Thoracic aorta (tissue), 2 donors: Measurements from ENCODE around the gene RIMBP2. TPM values are rescaled to one million over a fixed set of nuclear protein-coding genes. Genes with fewer than 3 reads are reported as not detected.

Source experiments
- ATAC-seq: fragments of 150-250 bp; one replicate; pipeline ENCODE4 v1.8.0; 2017; ENCODE audit warnings: low read depth; ENCODE audit not compliant: insufficient number of reproducible peaks, low FRiP score
- DNase-seq: peaks from one replicate; pipeline ENCODE4 v3.0.0-alpha.2; 2020; ENCODE audit warnings: low spot score
- H3K27ac ChIP-seq, 2 donors: fragments of 200-600 bp; sonication (generic); 1 replicate in 1 of 2; 2 replicates in 1 of 2; pipeline ENCODE4 v1.5.1; 2016; ENCODE audit warnings: mild to moderate bottlenecking in 2 of 2, moderate library complexity in 2 of 2
- H3K27me3 ChIP-seq: fragments of 200-600 bp; sonication (generic); replicated peaks from 2 replicates; pipeline ENCODE4 v1.6.0; 2016; ENCODE audit warnings: mild to moderate bottlenecking; ENCODE audit not compliant: insufficient read depth
- H3K36me3 ChIP-seq: fragments of 200-600 bp; sonication (generic); one replicate; pipeline ENCODE4 v1.5.1; 2016
- H3K4me1 ChIP-seq, 2 donors: fragments of 200-600 bp; sonication (generic); 1 replicate in 1 of 2; 2 replicates in 1 of 2; pipeline versions ENCODE4 v1.5.1 to v1.6.0; 2016; ENCODE audit warnings: low read depth in 2 of 2, mild to moderate bottlenecking in 1 of 2; ENCODE audit not compliant: control insufficient read depth in 1 of 2
- H3K4me3 ChIP-seq: fragments of 200-600 bp; sonication (generic); 2 replicates; pipeline ENCODE4 v1.5.1; 2016; ENCODE audit warnings: mild to moderate bottlenecking
- H3K9me3 ChIP-seq: fragments of 200-600 bp; sonication (generic); 2 replicates; pipeline ENCODE4 v1.5.1; 2016
- total RNA-seq, 2 donors: library from RNA; depleted of rRNA; stranded (reverse); fragments of >200 nt; gene quantifications; one replicate each; pipeline versions ENCODE4 v1.1.0 to v1.2.3, GENCODE V29; 2016
- TF ChIP-seq, protein P1 (sequence below): fragments of 200-600 bp; sonication (generic); IDR thresholded peaks from one replicate; pipeline ENCODE4 v1.5.1; 2019; ENCODE audit warnings: antibody characterized with exemption

RIMBP2 gene
- total RNA-seq, 2 donors from 2014 or later, result 0.54 to 0.92 TPM

DNA sequence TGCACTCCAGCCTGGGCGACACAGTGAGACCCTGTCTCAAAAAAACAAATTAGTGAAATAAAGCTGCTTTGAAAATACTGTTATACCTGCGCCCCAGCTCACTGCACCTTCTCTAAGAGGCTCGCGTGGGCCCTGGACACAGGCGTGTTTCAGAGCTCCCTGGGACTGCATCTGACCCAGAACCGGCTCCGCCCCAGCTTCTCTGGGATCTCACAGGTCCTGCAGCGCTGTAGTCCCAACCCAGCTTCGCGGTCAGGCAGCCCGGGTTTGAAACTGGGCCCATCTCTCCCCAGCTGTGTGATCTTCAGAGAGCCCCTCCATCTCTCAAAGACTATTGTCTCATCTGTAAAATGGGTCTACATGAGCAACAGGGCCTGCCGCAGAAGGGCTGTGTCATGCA lies 7.5 kb downstream of the RIMBP2 start:
- Histone ChIP-seq H3K27ac (no peak overlapping the region), H3K4me1 (no peaks in the 10 kb centered on the region), H3K27me3 (no peaks in the 10 kb centered on the region), H3K9me3 (no peaks in the 10 kb centered on the region), H3K36me3 (no peaks in the 10 kb centered on the region), H3K4me3 (no peak overlapping the region)
- ATAC-seq (no peak), DNase-seq (no peak)
- TF ChIP-seq, protein P1, sequence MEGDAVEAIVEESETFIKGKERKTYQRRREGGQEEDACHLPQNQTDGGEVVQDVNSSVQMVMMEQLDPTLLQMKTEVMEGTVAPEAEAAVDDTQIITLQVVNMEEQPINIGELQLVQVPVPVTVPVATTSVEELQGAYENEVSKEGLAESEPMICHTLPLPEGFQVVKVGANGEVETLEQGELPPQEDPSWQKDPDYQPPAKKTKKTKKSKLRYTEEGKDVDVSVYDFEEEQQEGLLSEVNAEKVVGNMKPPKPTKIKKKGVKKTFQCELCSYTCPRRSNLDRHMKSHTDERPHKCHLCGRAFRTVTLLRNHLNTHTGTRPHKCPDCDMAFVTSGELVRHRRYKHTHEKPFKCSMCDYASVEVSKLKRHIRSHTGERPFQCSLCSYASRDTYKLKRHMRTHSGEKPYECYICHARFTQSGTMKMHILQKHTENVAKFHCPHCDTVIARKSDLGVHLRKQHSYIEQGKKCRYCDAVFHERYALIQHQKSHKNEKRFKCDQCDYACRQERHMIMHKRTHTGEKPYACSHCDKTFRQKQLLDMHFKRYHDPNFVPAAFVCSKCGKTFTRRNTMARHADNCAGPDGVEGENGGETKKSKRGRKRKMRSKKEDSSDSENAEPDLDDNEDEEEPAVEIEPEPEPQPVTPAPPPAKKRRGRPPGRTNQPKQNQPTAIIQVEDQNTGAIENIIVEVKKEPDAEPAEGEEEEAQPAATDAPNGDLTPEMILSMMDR, result no peak

DNA sequence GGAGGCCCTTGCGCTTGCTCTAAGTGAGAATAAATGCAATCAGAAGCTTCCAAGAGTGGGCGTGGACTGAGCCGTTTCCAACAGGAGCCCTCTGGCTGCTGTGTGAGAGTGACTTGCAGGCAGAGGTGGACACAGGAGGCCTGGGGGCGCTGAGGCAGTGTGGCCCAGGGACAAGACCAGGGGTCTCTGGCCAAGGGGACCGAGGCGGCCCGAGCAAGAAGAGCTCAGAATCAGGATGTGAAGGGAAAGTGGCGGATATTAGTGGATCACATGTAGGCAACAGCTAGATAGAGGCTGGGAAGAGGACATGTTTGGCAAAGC lies 8.6 kb downstream of the RIMBP2 start:
- TF ChIP-seq, protein P1, result no peak
- H3K27me3 ChIP-seq, result no peaks in the 10 kb centered on the region
- no peaks in the 10 kb centered on the region for H3K9me3 ChIP-seq
- DNase-seq (no peak), ATAC-seq (no peak)
- no peak overlapping the region for H3K27ac ChIP-seq
- H3K36me3 ChIP-seq, result no peaks in the 10 kb centered on the region
- H3K4me3 ChIP-seq, result no peak overlapping the region
- H3K4me1 ChIP-seq, result no peaks in the 10 kb centered on the region

DNA sequence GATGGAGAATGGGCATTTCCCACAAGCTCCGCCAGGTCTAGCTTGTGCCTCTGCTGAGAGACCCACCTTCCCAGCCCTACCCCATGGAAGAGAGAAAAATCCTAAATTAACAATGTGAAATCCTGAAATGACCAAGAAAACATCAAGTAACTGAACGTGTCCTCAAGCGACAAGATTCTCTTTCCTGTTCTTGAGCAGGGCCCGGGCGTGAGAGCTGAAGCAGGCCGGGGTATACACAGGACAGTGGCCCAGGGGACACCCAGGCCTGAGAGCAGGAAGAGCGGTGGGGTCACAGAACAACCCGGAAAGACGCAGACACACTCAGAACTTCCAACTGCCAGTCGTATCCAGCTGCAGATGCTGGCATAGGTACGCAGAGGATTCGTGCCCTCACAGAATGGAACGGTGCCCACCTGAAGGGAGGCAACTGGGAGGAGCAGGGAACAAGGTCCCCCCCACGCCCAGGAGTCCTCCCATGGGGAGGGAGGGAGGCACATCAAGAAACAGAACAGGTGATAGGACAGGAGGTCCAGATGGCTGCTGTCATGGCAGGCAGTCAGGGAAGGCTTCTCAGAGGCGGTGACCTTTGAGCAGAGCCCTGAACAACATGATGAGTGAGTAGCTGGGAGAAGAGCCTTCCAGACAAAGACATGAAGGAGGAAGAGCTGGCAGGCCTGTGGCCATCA lies 9.1 kb downstream of the RIMBP2 start:
- no peaks in the 10 kb centered on the region for H3K27me3 ChIP-seq

DNA sequence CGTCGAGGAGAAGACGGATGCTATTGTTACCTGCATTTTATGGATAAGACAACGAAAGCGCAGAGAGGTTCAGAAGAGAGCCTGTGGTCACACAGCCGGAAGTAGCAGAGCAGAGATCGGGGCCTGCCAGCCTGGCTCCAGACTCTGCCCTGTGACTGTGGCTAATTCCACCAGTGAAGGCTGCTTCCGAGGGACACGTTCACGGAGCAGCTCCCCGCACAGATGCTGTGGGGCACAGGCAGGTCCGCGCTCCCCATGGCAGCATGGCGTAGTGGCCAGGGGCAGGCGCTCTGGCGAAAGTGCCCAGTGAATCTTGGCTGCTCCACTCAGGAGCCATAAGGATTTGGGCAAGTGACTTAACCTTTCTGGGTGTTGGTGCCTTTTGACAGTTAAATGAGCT lies 9.8 kb downstream of the RIMBP2 start:
- H3K27ac ChIP-seq, result no peak overlapping the region
- no peak overlapping the region for H3K4me3 ChIP-seq
- H3K9me3 ChIP-seq, result no peaks in the 10 kb centered on the region
- H3K36me3 ChIP-seq, result no peaks in the 10 kb centered on the region
- TF ChIP-seq, protein P1, result no peak
- DNase-seq, result no peak
- ATAC-seq, result no peak
- no peaks in the 10 kb centered on the region for H3K27me3 ChIP-seq
- H3K4me1 ChIP-seq, result no peaks in the 10 kb centered on the region

More for the DNA sequence above, 9.1 kb downstream of the RIMBP2 start:
- no peak for DNase-seq
- TF ChIP-seq, protein P1, result no peak
- H3K4me1 ChIP-seq, result no peaks in the 10 kb centered on the region
- no peak overlapping the region for H3K27ac ChIP-seq
- ATAC-seq, result no peak
- H3K9me3 ChIP-seq, result no peaks in the 10 kb centered on the region
- H3K36me3 ChIP-seq, result no peaks in the 10 kb centered on the region
- H3K4me3 ChIP-seq, result no peak overlapping the region

DNA sequence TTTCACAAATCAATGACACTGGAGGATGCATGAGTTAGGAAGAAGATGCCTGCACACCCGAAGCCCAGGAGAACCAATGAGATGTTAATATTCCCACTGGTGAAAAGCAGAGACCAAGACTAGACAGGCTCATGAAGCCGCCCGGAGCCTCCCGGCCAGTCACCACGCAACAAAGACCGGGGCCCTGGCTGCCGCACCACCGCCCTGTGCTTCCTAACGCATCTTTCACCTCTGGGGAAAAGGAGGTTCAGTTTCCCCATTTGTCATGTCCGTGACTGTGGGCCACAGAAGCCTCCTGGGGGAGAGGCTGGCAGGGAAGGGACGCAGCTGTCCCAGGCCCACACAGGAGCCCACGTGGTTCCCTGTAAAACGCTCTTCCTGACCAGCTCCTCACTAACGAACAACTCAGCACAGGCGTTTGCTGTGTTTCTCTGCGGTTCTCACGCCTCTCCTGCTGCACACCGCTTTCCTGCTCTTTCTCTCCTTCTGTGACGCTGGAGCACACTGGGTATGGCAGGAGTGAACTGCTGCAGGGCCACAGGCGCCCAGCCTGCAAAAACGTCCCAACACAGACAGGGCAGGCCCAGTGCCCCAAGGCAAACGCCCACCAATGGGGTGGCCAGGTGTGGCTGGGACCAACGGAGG lies 10.8 kb downstream of the RIMBP2 start:
- Histone ChIP-seq H3K9me3 (no peaks in the 10 kb centered on the region), H3K27me3 (no peaks in the 10 kb centered on the region), H3K4me1 (no peaks in the 10 kb centered on the region), H3K4me3 (no peak overlapping the region), H3K27ac (no peak overlapping the region), H3K36me3 (no peaks in the 10 kb centered on the region)
- TF ChIP-seq, protein P1, result no peak
- DNase-seq (no peak), ATAC-seq (no peak)
